Stimulated activated CD4-positive, alpha-beta T cell treated with anti-CD3 and anti-CD28 coated beads, Interleukin-4, amount 100 ng/mL, for 24 hours (primary cell): Measurements from ENCODE around the gene PARD3.

Experiments used
- DNase-seq: peaks from one replicate; pipeline ENCODE4 v3.0.0-alpha.2; 2020

The PARD3 gene

DNA sequence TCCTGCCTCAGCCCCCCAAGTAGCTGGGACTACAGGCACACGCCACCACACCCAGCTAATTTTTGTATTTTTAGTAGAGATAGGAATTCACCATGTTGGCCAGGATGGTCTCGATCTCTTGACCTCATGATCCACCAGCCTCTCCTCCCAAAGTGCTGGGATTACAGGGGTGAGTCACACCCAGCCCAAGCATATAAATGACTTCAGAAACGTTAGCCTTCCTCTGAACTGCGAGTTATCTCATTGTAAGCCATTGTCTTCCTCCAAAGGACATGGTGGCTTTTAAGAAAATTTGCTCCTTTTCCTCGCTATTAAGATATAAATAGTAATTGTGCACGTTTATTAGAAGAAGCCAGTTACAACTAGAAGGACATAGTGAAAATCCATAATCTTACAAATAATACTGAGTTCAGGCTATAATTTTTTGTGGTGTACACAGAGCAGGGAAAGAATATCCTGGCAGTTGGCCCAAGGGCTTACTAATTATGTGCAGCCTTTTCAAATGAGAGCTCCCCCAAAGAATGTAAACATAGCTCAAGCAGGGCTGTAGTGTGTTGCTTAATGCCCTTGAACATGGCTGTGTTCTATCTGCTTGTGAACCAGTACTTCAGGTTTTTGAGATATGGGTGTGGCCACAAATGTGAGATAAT, 495.8 kb downstream of the PARD3 start:
- DNase-seq, result no peak

DNA sequence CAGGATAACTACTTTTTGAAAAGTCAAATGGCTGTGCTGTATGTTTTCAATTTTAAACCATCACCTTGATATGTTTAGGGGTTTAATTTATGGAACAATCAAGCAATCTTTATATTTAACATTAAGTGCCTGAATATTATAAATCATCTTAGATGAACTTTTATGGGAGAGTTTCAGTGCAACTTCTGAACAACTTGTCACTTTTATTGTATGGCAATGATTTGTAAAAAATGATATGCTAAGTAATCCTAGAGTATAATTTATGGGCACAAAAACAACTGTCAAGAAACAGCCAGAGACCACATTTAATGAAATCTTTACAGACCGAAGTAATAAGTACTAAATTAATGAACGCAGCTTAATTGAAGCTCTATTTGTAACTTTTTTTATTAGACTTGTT, 498.9 kb downstream of the PARD3 start:
- no peak for DNase-seq

- no peak for DNase-seq
Measured at GRCh38 chr10:34314457-34314856, 500.6 kb downstream of the PARD3 start.

DNA sequence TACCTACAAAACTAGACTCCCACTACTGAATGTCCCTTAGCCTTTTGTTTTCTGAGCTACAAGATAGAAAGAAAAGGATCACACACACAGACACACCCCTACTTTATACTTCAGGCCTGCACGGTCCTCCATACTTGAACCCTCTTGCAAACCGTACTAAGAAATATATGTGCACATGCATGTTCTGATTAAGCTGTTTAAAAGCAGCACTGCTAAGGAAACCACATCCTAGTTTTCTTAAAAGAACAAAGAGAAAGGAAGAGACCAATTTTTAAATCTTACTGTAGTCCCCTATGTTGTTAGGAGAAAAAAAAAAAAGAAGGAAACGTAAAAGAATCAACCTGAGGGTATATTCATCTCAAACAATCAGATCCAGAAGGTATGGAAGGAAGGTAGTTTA, 501.2 kb downstream of the PARD3 start:
- no peak for DNase-seq

DNA sequence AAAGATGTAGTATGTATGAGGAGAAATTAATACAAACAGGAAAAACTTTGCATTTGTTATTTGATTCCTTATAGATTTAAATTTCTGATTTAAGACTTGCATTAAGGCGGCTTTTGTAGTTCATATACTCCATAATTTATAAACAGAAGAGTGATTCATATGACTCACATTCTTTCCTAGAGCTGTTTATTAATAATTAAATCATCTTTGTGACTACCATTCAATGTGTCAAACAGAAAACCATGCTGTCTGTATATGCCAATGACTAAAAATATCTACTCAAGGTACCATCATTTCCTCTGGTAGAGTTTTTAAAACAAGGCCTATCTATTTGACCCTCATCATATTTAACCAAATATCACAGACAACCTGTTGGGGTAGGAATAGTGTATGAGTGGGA, 501.7 kb downstream of the PARD3 start:
- DNase-seq, result no peak

- DNase-seq, result no peak
Measured at GRCh38 chr10:34311679-34312078, 503.4 kb downstream of the PARD3 start.

DNA sequence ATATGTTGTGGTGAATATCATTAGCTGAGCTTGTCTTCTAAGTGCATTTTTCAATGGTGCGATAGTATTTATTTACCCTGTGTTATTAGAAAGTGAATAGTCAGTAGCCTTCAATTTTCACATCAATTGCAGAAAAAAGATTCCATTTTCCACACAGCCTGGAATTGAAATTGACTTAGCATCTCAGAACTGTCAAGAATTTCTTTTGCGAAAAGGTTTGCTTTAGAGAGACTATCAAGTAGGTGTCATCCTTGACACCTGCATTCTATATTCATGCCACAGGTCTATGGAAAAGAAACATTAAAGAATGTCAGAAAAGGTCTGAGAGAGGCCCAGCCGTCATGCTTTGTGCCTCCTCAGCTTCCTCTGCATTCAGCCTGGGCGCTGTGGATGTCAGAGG, 504.9 kb downstream of the PARD3 start:
- DNase-seq, result no peak

DNA sequence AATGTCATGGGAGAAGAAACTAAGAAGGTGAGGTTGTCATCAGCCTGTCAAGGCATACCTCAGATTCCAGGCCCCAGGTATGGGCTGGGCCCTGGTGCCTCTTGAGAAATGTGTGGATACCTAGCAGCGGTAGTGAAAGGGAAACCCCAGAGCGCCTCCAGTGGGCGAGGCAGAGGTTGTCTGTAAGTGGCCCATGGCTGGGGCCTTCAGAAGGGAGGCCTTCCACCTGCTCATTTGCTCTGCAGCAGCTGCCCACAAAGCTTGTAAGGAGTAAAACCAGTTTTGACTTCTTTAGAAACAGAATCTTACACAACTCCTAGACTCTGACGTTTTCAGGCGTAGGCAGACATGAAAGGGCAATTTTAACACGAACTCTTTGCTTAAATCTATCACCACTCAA, 509.9 kb downstream of the PARD3 start:
- DNase-seq, result no peak

DNA sequence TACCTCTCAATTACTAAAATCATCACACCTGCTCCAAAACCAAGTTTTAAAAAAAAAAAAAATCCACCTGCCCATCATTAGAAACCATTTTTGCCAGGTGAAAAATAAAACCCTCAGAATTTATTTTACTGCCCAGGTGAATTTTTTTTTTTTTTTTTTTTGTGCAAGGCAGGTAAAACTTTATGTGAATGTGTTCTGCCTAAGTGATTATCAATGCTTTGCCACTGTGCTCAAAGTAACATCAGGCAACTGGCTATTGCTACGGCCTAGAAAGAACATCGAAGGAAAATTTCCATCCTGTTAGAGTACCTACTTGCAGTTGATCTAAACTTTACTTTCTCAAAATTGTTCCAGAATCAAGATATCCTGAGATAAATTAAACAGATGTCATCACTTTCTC, 512.1 kb downstream of the PARD3 start:
- no peak for DNase-seq

DNA sequence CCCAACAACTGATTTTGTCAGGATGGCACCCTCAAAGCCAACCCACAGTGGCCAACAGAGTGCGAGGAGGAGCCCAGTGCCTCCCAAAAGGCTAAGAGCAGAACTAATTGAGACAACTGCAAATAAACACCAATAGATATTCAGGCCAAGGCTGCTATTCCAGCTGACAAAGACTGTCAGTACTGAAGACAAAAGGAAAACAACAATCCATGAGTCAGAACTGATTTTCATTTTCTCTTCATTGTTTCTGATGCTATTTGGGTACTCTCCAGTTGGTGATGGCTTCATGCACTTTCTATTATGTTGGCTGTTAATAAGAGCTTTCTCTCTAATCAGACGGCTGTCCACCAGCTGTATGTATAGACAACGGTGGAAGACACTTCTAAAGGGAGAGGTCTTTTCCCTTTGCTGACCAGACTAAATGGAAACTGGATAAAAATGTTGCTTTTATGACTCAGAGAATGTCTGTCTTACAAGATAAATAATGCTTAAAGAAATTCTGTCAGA, 515.9 kb downstream of the PARD3 start:
- no peak for DNase-seq

GRCh38 chr10:34298346-34298818, 516.7 kb downstream of the PARD3 start:
- no peak for DNase-seq

- no peak for DNase-seq
Measured at GRCh38 chr10:34297541-34298345, 517.4 kb downstream of the PARD3 start.

- DNase-seq, result no peak
Measured at GRCh38 chr10:34295142-34295548, 520.0 kb downstream of the PARD3 start.

DNA sequence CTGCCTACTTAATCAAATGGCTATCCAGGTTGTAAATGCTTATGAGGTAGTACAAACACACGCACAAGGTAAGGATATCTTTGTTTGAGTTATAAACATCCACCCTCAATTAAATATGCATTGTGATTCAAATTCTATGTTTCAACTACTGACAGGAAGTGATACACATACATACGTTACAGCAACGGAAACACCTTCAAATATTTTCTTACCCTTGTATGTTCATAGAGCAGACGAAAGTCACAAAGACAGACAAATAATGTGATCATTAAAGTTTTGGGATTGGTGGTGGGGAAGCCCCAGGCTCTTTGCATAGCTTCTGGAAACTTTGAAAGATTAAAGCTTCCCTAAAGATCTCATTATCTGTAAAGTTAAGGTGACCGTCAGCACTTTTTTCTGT, 521.0 kb downstream of the PARD3 start:
- no peak for DNase-seq

GRCh38 chr10:34292675-34293074, 522.4 kb downstream of the PARD3 start:
- DNase-seq, result no peak

- DNase-seq, result no peak
Measured at GRCh38 chr10:34292194-34292565, 522.9 kb downstream of the PARD3 start.

DNA sequence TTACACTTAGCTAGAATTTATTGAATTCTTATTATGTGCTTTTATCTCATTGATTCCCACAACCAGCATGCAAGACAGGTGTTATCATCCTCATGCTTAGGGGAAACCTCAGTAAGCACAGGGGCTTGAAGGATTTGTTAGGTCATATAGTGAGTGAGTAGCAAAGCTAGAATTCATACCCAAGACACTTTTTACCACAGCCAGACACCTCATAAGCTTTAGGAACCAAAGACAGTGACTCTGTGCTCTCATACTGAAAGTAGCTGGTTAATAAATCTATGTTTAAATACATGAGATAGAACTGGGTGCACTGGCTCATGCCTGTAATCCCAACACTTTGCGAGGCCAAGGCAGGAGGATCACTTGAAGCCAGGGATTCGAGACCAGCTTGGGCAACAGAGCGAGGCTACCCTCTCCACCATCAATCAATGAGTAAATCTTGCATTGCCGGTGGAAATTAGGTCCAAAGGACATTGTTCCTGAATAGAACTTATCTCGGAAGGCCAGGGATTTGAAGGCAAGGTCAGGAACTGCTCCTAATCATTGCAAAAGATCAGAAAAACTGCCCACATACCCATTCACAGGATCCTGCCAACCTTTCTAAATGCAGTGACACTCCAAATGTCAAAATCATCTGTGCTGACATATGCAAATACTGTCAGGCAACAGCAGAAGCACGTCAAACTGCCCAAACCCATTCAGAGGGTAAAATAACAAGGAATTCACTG, 523.5 kb downstream of the PARD3 start:
- no peak for DNase-seq

DNA sequence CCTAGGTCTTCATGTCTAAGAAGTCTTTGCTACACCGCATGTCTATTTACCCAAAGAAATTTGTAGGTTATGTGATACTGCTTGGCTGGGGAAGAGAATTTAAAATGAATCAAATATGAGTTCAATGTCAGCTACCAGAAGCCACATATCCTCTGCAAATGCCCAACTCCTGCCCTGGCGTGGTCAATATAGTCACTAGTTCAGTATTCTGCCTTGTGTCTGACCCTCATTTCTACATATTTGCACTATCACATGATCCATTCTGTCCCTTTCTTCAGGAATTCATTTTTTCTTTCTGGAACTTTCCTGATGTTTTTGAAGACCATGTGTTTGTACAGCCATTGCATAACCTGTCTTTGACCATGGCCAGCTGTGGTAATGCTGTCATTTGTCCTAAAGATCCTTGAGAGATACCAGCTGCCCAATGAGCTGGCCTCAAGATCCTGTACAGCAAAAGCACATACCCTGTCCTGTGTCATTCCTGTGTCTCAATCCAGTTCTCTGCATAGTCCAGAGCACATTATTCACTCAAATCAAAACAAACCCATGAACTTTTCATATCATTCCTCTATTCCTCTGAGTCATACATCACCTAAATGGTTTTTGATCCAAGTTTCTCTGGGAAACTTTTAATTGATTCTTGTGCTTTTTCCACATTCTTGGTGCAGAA, 524.5 kb downstream of the PARD3 start:
- no peak for DNase-seq

DNA sequence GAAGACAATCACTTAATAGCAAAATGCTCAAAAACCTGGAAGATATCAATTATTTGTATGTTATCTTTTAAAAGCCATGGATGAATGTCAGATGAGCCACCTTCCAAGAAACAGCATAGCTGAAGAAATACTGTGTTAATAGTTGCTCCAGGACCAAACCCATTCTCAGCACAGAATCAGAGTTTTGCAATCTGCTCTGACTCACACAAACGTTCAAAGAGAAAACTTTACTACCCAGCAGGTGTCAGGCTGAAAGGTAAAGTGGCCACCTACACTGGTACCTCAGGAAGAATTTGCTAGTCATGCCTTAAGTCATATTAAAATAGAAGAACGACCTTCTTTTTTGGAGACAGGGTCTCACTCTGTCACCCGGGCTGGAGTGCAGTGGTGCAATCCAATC, 526.5 kb downstream of the PARD3 start:
- no peak for DNase-seq

- DNase-seq, result no peak
Measured at GRCh38 chr10:34286136-34286739, 528.9 kb downstream of the PARD3 start.

DNA sequence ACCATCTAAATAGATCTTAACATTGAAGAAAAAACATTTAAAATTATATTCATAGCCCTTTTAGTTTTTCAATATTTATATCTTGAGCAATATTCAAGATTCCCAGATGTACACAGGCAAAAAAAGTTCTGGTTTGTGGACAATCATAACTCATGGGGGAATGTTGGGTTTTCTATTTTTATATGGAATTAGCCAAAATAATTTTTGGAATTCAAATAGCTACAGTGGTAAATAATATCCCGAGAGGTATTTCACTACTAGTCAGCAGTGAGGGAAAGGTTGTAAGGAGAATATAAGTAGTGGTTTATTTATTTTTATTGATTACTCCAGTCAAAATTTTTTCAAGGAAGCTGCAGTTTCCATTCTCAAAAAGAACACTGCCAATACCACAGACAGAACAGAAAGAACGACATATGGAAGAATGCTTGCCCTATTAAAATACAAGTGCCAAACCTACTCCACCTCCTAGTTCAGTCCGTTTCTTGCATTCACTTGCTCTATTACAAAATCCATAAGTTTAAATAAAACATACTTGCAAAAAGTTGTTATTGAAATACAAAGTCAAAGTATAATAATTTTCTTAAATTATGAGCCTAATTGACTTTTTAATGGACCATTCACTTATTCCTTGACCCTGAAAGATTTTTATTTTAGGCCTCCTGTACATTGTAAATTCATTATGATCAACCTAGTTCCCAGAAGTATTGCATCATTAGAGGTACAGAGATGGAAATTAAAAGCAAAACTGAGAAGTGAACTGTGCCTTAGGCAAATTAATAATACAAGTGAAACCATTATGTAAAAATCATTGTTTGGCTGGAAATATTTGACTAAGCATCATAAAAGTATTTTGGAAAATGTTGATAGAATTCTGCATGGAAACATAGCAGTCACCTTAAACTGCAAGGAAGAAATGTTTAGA, 533.2 kb downstream of the PARD3 start:
- no peak for DNase-seq
